ENCODE results near the gene DDX50. TPM values are rescaled to one million over a fixed set of nuclear protein-coding genes. Genes with fewer than 3 reads are reported as not detected.
"Not testable (repeated sequence)": the region's sequence is repeated elsewhere in the genome, so short reads cannot be mapped to it uniquely, and the experiment has no call there.

DDX50 gene
- total RNA-seq, 2 experiments from 2014 or later: 51.9 to 56.2 TPM

DNA sequence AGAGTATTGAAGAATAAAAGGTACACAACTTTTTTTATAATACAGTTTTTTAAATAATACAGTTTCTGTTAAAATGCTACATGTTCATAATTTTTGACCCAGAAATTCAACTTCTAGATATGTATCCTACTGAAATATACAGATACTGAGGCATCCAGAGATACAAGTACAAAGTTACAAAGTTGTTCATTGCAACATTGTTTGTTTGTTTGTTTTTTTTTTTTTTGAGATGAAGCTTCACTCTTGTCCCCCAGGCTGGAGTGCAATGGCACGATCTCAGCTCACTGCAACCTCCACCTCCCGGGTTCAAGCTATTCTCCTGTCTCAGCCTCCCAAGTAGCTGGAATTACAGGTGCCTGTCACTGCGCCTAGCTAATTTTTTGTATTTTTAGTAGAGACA, 31.7 kb downstream of the DDX50 start:
- CTCF ChIA-PET, H3K27ac Mint-ChIP-seq, H3K9me3 Mint-ChIP-seq, H3K4me3 Mint-ChIP-seq, H3K27me3 Mint-ChIP-seq, DNase-seq: not testable (repeated sequence)
- POLR2A ChIA-PET: interaction anchor here (1.8 kb wide), 1 partner anchor 23 kb away, joined by 6 read pairs; the partner anchor contains the start of gene DDX21
- peaks cover 43% of the 10 kb centered on the region for H3K36me3 Mint-ChIP-seq (ENCODE audit: low read depth)
- H3K4me1 Mint-ChIP-seq: peaks cover 15% of the 10 kb centered on the region

DNA sequence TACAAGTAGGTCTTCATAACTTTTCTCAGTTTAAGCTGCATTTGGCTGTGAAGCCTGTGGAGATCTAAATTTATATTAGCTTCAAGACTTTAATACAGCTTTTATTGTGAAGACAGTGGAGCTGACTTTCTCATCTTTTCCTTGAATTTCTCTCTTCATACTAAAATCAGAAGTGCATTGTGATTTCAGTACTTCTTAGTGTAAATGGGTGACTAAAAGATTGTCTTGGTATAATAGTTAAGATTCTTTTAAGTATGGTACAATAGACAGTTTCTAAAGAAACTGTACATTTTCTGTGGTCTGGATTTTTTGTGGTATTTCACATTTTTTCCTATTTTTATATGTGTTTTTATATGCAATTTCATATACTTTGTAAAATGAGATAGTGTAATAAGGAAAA, 33.9 kb downstream of the DDX50 start:
- Mint-ChIP-seq H3K27ac (no peak overlapping the region), H3K27me3 (no peaks in the 10 kb centered on the region), H3K4me3 (no peak overlapping the region), H3K4me1 (peaks cover 15% of the 10 kb centered on the region), H3K9me3 (no peaks in the 10 kb centered on the region), H3K36me3 (ENCODE audit: low read depth) (peaks cover 52% of the 10 kb centered on the region)
- ChIA-PET CTCF (no interaction called here), POLR2A (interaction anchor here (1.0 kb wide), 2 partner anchors 20 to 35 kb away, joined by 4 read pairs; no protein-coding TSS in a partner anchor)
- DNase-seq: no peak

DNA sequence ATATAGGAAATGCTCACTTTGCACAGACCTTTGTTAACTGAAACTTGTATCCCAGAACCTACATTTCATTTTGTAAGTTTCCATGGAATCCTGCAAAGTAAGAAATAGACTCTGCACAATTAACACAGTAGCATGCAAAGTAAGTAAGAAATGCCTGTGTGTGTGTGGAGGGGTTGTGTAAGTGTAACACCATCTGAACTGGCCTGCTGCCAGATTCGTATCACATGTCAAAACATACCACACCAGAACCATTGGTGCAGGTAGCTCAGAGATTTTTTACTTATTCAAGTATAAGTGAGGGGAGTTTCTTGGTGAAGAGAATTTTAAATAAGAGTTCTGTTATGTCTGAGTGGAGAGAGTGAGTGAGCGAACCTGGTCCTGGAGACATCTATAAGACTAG, 37.0 kb downstream of the DDX50 start:
- Mint-ChIP-seq H3K27ac (no peak overlapping the region), H3K36me3 (ENCODE audit: low read depth) (peaks cover 50% of the 10 kb centered on the region)
- POLR2A ChIA-PET: interaction anchor here (1.5 kb wide), 1 partner anchor 37 kb away, joined by 3 read pairs; the partner anchor contains the start of gene DDX50

DNA sequence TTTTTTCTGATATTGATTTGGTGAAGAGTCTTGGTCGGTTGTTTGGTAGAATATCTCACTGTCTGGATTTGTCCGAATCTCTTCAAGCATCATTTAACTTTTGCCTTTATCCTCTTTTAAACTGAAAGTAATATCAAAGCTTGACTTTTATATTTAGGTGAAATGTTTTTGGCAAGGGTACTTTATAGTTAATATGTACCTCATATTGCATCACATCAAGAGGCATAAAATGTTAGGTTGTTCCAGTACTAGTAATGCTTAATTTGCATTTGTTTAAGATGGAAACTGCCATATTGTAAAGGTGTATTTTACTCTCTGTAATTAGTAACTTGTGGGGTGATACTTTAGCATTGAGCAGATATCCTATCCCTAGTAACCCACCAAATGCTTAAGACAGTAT, 37.8 kb downstream of the DDX50 start:
- H3K27me3 Mint-ChIP-seq: no peaks in the 10 kb centered on the region
- H3K4me1 Mint-ChIP-seq: peaks cover 12% of the 10 kb centered on the region
- DNase-seq: no peak
- H3K9me3 Mint-ChIP-seq: no peaks in the 10 kb centered on the region
- ChIA-PET CTCF (interaction anchor here (0.5 to 0.8 kb wide), 2 partner anchors 17 to 106 kb away, joined by 3 read pairs; partner anchors contain the start of gene DDX21), POLR2A (interaction anchor here (1.5 kb wide), 1 partner anchor 37 kb away, joined by 3 read pairs; the partner anchor contains the start of gene DDX50)
- peaks cover 53% of the 10 kb centered on the region for H3K36me3 Mint-ChIP-seq (ENCODE audit: low read depth)
- H3K27ac Mint-ChIP-seq: no peak overlapping the region
- no peak overlapping the region for H3K4me3 Mint-ChIP-seq

More for the DNA sequence above, 37.0 kb downstream of the DDX50 start:
- H3K4me3 Mint-ChIP-seq: no peak overlapping the region
- no peaks in the 10 kb centered on the region for H3K27me3 Mint-ChIP-seq
- CTCF ChIA-PET: no interaction called here
- no peaks in the 10 kb centered on the region for H3K9me3 Mint-ChIP-seq
- no peak for DNase-seq
- H3K4me1 Mint-ChIP-seq: peaks cover 12% of the 10 kb centered on the region

DNA sequence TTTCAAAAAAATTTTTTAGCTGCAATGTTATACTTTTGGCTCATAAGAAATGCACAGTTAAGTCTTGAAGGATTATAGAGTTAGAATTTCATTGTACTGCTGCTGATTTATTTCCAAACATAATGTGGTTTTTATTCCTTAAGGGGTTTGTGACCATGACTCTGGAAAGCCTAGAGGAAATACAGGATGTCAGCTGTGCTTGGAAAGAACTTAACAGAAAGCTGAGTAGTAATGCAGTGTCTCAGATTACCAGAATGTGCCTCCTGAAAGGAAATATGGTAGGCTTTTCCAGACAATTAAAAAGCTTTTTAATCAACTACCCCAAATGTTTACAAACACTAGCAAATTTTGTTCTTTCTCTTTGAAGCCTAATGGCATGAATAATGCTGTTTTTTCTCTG, 39.8 kb downstream of the DDX50 start:
- peaks cover 54% of the 10 kb centered on the region for H3K36me3 Mint-ChIP-seq (ENCODE audit: low read depth)
- H3K27ac Mint-ChIP-seq, DNase-seq, H3K4me3 Mint-ChIP-seq, H3K4me1 Mint-ChIP-seq, H3K9me3 Mint-ChIP-seq, H3K27me3 Mint-ChIP-seq: not testable (repeated sequence)
- ChIA-PET CTCF (interaction anchor here (0.9 kb wide), 1 partner anchor 592 kb away, joined by 3 read pairs; no protein-coding TSS in a partner anchor), POLR2A (interaction anchor here (1.6 to 2.2 kb wide), 2 partner anchors 14 to 15 kb away, joined by 5 to 8 read pairs; partner anchors contain the start of gene DDX21)

DNA sequence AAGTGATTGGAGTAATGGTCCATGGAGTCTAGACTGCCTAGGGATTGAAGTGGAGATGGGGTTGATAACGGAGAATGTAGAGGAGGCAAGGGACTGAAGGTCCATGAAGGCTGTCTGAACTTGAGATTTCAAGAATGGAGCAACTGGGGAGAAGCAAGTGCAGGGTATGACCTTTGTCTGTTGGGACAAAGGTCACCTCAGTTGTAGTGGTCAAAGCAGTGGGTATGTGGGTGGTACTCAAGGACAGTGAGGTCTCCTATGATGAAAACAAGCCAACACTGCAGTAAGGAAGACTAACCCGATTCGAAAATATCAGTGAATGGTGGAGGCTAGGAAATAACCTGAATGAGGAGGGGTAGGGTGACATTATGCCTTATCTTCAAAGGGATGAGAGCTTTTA, 49.5 kb downstream of the DDX50 start:
- H3K9me3 Mint-ChIP-seq: no peaks in the 10 kb centered on the region
- H3K27me3 Mint-ChIP-seq: no peaks in the 10 kb centered on the region
- no peak overlapping the region for H3K4me3 Mint-ChIP-seq
- ChIA-PET CTCF (no interaction called here), POLR2A (interaction anchor here (0.5 kb wide), 1 partner anchor 14 kb away, joined by 3 read pairs; no protein-coding TSS in a partner anchor)
- H3K4me1 Mint-ChIP-seq: peaks cover 6% of the 10 kb centered on the region
- peaks cover 26% of the 10 kb centered on the region for H3K36me3 Mint-ChIP-seq (ENCODE audit: low read depth)
- DNase-seq: no peak
- no peak overlapping the region for H3K27ac Mint-ChIP-seq

DNA sequence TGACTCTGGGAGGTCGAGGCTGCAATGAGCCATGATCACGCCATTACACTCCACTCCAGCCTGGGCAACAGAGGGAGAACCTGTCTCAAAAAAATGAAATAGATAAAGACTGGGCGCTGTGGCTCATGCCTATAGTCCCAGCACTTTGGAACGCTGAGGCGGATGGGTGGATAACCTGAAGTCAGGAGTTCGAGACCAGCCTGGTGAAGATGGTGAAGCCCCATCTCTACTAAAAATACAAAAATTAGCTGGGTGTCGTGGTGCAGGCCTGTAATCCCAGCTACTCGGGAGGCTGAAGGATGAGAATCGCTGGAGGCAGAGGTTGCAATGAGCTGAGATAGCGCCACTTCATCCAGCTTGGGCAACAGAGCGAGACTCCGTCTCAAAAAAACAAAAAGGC, 53.8 kb downstream of the DDX50 start:
- POLR2A ChIA-PET: interaction anchor here (1.0 to 8.2 kb wide), 27 partner anchors 9 to 623 kb away, joined by 3 to 86 read pairs (median 5); partner anchors contain the start of genes DDX50, DNA2, HNRNPH3 and KIFBP
- H3K27ac Mint-ChIP-seq: peak overlapping the region; percentile 60
- peaks cover 27% of the 10 kb centered on the region for H3K4me1 Mint-ChIP-seq
- H3K36me3 Mint-ChIP-seq (ENCODE audit: low read depth): peaks cover 31% of the 10 kb centered on the region
- DNase-seq: no peak
- no peaks in the 10 kb centered on the region for H3K9me3 Mint-ChIP-seq
- no peaks in the 10 kb centered on the region for H3K27me3 Mint-ChIP-seq
- peak overlapping the region; percentile 94 for H3K4me3 Mint-ChIP-seq
- CTCF ChIA-PET: interaction anchor here (0.6 to 3.3 kb wide), 14 partner anchors 13 to 249 kb away, joined by 3 to 27 read pairs (median 4); partner anchors contain the start of gene KIFBP

DNA sequence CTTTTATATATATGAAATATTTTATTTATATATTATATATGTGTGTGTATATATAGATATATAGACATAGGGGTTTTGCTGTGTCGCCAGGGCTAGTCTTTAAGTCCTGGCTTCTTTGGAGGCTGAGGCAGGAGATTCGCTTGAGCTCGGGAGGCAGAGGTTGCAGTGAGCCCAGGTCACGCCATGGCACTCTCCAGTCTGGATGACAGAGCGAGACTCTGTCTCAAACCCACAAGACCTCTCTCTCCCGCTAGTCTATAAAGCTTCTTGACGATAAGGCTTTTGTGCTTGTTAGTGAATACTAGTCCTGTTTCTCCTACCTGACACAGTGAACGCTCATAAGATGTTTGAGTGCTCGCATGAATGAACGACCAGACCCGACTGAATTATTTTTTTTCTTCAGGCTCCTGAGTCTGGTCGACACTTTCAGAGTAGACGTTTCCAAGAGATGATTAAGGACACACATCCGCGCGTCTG, 54.3 kb downstream of the DDX50 start:
- ChIA-PET CTCF (interaction anchor here (0.6 to 3.3 kb wide), 17 partner anchors 13 to 249 kb away, joined by 3 to 27 read pairs (median 4); partner anchors contain the start of gene KIFBP), POLR2A (interaction anchor here (0.6 to 8.2 kb wide), 41 partner anchors 9 to 624 kb away, joined by 3 to 86 read pairs (median 4); partner anchors contain the start of genes CCAR1, DDX50, DNA2 and HNRNPH3)
- Mint-ChIP-seq H3K4me1 (peaks cover 31% of the 10 kb centered on the region), H3K4me3 (peak overlapping the region; percentile 94), H3K27me3 (no peaks in the 10 kb centered on the region), H3K27ac (peak overlapping the region; percentile 98), H3K9me3 (no peaks in the 10 kb centered on the region), H3K36me3 (ENCODE audit: low read depth) (peaks cover 34% of the 10 kb centered on the region)
- DNase-seq: no peak

DNA sequence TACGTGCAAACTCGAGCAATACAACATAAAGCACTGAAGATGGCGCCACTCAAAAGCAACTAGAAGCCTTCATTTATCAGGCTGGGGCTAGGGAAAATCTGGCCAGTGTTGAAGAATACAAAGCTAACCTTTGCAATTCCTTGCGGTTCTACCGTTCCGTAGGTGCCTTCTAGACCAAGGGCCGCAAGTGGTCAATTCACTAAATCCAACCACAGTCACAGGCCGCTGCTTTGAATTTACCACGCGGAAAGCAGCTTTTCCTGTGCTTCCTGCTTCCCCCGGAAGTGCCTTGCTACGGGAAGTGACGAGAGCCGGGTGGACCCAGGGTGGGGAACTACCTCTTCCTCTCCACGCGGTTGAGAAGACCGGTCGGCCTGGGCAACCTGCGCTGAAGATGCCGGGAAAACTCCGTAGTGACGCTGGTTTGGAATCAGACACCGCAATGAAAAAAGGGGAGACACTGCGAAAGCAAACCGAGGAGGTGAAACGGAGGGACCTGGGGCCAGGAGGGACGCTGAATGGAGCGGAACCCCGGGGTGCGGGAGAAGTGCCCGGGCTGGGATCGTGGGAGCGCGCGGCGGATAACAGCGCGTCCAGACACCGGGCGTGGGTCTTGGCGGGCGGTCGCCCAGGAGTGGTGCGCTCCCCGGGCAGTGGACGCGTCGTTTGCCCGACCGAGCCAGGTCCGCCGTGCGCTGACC, 54.9 kb downstream of the DDX50 start, which contains the start of gene DDX21:
DDX21 (plus strand) TSS at position 339 of the 701 bp plus-strand sequence; CDS start at position 395, 56 bp downstream.
- peaks cover 36% of the 10 kb centered on the region for H3K4me1 Mint-ChIP-seq
- DNase-seq: peak; percentile 91
- H3K27ac Mint-ChIP-seq: peak within 1 kb of the TSS; percentile 98
- POLR2A ChIA-PET: interaction anchor here (0.6 to 8.2 kb wide), 41 partner anchors 10 to 624 kb away, joined by 3 to 86 read pairs (median 4); partner anchors contain the start of genes CCAR1, DDX50, DNA2 and HNRNPH3
- no peaks in the 10 kb centered on the region for H3K9me3 Mint-ChIP-seq
- H3K36me3 Mint-ChIP-seq (ENCODE audit: low read depth): peaks cover 34% of the 10 kb centered on the region
- CTCF ChIA-PET: interaction anchor here (0.8 to 3.3 kb wide), 14 partner anchors 13 to 248 kb away, joined by 3 to 27 read pairs (median 5); partner anchors contain the start of gene KIFBP
- H3K4me3 Mint-ChIP-seq: peak within 1 kb of the TSS; percentile 94
- no peaks in the 10 kb centered on the region for H3K27me3 Mint-ChIP-seq

DNA sequence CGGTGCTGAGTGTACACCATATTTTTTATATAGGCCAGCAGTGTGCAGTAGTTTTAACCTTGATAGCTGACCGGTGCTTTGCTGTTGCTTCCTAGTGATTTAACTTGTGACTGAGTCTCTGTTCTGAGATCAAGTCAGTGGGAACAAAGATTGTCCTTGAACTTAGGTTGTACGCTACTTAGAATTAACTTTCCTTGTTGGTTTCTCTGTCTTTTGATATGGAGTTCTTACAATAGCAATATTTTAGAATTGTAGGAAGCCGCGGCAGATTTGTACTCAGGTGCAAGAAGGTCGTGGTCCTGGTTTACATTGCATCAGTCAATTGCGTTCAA, 56.1 kb downstream of the DDX50 start:
- H3K27me3 Mint-ChIP-seq: no peaks in the 10 kb centered on the region
- peaks cover 44% of the 10 kb centered on the region for H3K36me3 Mint-ChIP-seq (ENCODE audit: low read depth)
- POLR2A ChIA-PET: interaction anchor here (0.7 to 8.2 kb wide), 19 partner anchors 8 to 626 kb away, joined by 3 to 86 read pairs (median 5); partner anchors contain the start of genes DDX50, DNA2, HNRNPH3 and KIFBP
- peaks cover 45% of the 10 kb centered on the region for H3K4me1 Mint-ChIP-seq
- peak overlapping the region; percentile 94 for H3K4me3 Mint-ChIP-seq
- peak overlapping the region; percentile 98 for H3K27ac Mint-ChIP-seq
- no peaks in the 10 kb centered on the region for H3K9me3 Mint-ChIP-seq
- no peak for DNase-seq
- CTCF ChIA-PET: interaction anchor here (1.8 to 3.3 kb wide), 4 partner anchors 12 to 167 kb away, joined by 5 to 27 read pairs (median 14); partner anchors contain the start of gene KIFBP

DNA sequence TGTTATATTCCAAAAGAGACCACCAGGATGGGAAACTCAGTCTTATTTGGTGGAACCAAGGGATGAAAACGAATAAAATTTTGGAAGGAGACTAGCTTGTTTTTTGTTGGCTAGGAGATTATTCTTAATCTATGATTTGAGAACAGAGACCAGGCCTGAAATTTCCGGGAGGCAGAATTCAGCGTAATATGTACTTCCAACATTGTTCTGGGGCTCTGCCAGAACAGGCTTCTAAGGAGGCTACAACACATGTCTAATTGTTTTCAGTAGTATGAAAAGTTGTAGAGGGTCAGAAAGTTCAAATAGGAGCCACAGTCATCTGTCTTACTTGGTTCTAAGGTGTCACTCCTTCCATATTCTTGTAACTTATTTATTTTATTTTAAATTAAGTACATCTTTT, 56.5 kb downstream of the DDX50 start:
- Mint-ChIP-seq H3K9me3 (no peaks in the 10 kb centered on the region), H3K36me3 (ENCODE audit: low read depth) (peaks cover 48% of the 10 kb centered on the region), H3K27me3 (no peaks in the 10 kb centered on the region), H3K27ac (peak overlapping the region; percentile 98), H3K4me3 (peak overlapping the region; percentile 94), H3K4me1 (peaks cover 46% of the 10 kb centered on the region)
- ChIA-PET CTCF (interaction anchor here (1.2 to 3.3 kb wide), 4 partner anchors 12 to 135 kb away, joined by 4 to 27 read pairs (median 14); partner anchors contain the start of gene KIFBP), POLR2A (interaction anchor here (1.0 to 8.2 kb wide), 14 partner anchors 8 to 486 kb away, joined by 3 to 86 read pairs (median 6); partner anchors contain the start of genes DDX50, DNA2 and SRGN)
- DNase-seq: no peak

DNA sequence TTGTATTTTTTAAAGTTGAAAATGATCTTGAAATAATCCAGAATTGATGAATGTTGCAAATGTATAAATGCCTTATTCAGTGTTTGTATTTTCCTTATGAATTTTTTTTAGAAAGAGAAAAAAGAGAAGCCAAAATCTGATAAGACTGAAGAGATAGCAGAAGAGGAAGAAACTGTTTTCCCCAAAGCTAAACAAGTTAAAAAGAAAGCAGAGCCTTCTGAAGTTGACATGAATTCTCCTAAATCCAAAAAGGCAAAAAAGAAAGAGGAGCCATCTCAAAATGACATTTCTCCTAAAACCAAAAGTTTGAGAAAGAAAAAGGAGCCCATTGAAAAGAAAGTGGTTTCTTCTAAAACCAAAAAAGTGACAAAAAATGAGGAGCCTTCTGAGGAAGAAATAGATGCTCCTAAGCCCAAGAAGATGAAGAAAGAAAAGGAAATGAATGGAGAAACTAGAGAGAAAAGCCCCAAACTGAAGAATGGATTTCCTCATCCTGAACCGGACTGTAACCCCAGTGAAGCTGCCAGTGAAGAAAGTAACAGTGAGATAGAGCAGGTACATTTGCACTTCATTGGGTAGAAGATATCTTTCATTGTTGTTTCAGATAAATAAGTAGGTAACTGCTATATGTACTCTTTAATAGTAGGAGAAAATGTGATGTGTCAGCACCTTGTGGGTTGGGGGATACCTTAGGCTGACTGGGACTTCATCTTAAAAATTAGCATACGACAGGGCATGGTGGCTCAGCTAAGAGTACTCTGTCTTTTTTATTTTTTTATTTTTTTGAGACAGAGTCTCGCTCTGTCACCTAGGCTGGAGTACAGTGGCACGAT, 58.8 kb downstream of the DDX50 start:
- DNase-seq: no peak
- Mint-ChIP-seq H3K4me3 (peak overlapping the region; percentile 22), H3K4me1 (peaks cover 44% of the 10 kb centered on the region), H3K9me3 (no peaks in the 10 kb centered on the region), H3K27ac (peak overlapping the region; percentile 66), H3K27me3 (no peaks in the 10 kb centered on the region), H3K36me3 (ENCODE audit: low read depth) (peaks cover 61% of the 10 kb centered on the region)
- CTCF ChIA-PET: interaction anchor here (0.8 to 3.3 kb wide), 4 partner anchors 9 to 134 kb away, joined by 4 to 17 read pairs (median 4); no protein-coding TSS in a partner anchor
- POLR2A ChIA-PET: interaction anchor here (0.8 to 8.2 kb wide), 3 partner anchors 9 to 134 kb away, joined by 3 to 86 read pairs (median 6); no protein-coding TSS in a partner anchor

Measured in activated CD4-positive, alpha-beta memory T cell treated with anti-CD3 and anti-CD28 coated beads, Interleukin-2, amount 10 ng/mL, durations not matched to agents 7 days and 5 days (primary cell).